A673 (cell line): Measurements from ENCODE around the gene GPLD1. TPM values are rescaled to one million over a fixed set of nuclear protein-coding genes. Genes with fewer than 3 reads are reported as not detected.

ENCODE experiments used
- BruUV-seq: library from RNA; stranded (reverse); fragments of 400-500 nt; replicated peaks from 2 replicates; lab custom pipeline; 2021; lab: Mats Ljungman, UMichigan
- CTCF ChIA-PET: fragments of 300-600 bp; sonication (Branson Sonifier 250); formaldehyde crosslinking; loops from one replicate; lab custom pipeline; 2022; ENCODE audit warnings: antibody characterized with exemption; lab: Charles Lee
- POLR2A ChIA-PET: fragments of 300-600 bp; sonication (Branson Sonifier 250); formaldehyde crosslinking; loops from one replicate; lab custom pipeline; 2022; ENCODE audit warnings: antibody characterized with exemption; ENCODE audit not compliant: low non-redundant PET; lab: Charles Lee
- DNase-seq: peaks from one replicate; pipeline ENCODE4 v3.0.0-alpha.2; 2015; ENCODE audit warnings: low spot score
- H3K27ac ChIP-seq: fragments of 200-600 bp; sonication (generic); 2 replicates; pipeline ENCODE4 v1.5.1; 2016; ENCODE audit warnings: mixed run types, low read depth, mild to moderate bottlenecking, mixed read lengths, antibody characterized with exemption, low read length; ENCODE audit not compliant: poor library complexity, severe bottlenecking
- H3K27me3 ChIP-seq: fragments of 200-600 bp; sonication (generic); replicated peaks from 2 replicates; pipeline ENCODE4 v1.6.1; 2017; ENCODE audit warnings: mixed run types, low read depth, mild to moderate bottlenecking, mixed read lengths, antibody characterized with exemption, low read length; ENCODE audit not compliant: insufficient read depth, poor library complexity
- H3K36me3 ChIP-seq: fragments of 200-600 bp; sonication (generic); 2 replicates; pipeline ENCODE4 v1.6.1; 2016; ENCODE audit warnings: mixed run types, mild to moderate bottlenecking, mixed read lengths, antibody characterized with exemption, low read length; ENCODE audit not compliant: insufficient read depth, poor library complexity, severe bottlenecking
- H3K4me1 ChIP-seq: fragments of 200-600 bp; sonication (generic); 2 replicates; pipeline ENCODE4 v1.6.1; 2017; ENCODE audit warnings: mixed run types, mild to moderate bottlenecking, mixed read lengths, antibody characterized with exemption, low read length; ENCODE audit not compliant: insufficient read depth, poor library complexity, severe bottlenecking
- H3K4me3 ChIP-seq: fragments of 200-600 bp; sonication (generic); 2 replicates; pipeline ENCODE4 v1.5.1; 2016; ENCODE audit warnings: low read depth, mixed run types, mild to moderate bottlenecking, mixed read lengths, low read length; ENCODE audit not compliant: poor library complexity, severe bottlenecking
- H3K9me3 ChIP-seq: fragments of 200-600 bp; sonication (generic); 2 replicates; pipeline ENCODE4 v1.6.1; 2016; ENCODE audit warnings: mixed run types, low read depth, mild to moderate bottlenecking, mixed read lengths, antibody characterized with exemption, low read length; ENCODE audit not compliant: poor library complexity, severe bottlenecking
- EZH2 ChIP-seq: fragments of 200-600 bp; sonication (generic); IDR thresholded peaks from 2 replicates; pipeline ENCODE4 v1.6.1; 2017; ENCODE audit warnings: borderline replicate concordance, low read depth, mild to moderate bottlenecking, mixed read lengths, antibody characterized with exemption, low read length; ENCODE audit not compliant: poor library complexity, severe bottlenecking
- intact Hi-C: fragments of 100-400 bp; cut with micrococcal nuclease; formaldehyde crosslinking; loops from one replicate; pipeline ENCODE4 v1.10.0; 2022; ENCODE audit not compliant: unreplicated experiment
- total RNA-seq: library from RNA; stranded (reverse); gene quantifications from 2 replicates; pipeline ENCODE4 v1.2.3, GENCODE V29; 2021
- TF ChIP-seq, protein P1 (sequence below): fragments of 300-800, 200-600 bp; sonication (generic); conservative IDR thresholded peaks from 2 replicates; pipeline ENCODE4 v1.5.1; 2017; ENCODE audit warnings: low read depth, mild to moderate bottlenecking, antibody characterized with exemption, low read length, moderate library complexity, mixed read lengths

The GPLD1 gene
- total RNA-seq, 1 experiment from 2014 or later = 1.1 TPM

DNA sequence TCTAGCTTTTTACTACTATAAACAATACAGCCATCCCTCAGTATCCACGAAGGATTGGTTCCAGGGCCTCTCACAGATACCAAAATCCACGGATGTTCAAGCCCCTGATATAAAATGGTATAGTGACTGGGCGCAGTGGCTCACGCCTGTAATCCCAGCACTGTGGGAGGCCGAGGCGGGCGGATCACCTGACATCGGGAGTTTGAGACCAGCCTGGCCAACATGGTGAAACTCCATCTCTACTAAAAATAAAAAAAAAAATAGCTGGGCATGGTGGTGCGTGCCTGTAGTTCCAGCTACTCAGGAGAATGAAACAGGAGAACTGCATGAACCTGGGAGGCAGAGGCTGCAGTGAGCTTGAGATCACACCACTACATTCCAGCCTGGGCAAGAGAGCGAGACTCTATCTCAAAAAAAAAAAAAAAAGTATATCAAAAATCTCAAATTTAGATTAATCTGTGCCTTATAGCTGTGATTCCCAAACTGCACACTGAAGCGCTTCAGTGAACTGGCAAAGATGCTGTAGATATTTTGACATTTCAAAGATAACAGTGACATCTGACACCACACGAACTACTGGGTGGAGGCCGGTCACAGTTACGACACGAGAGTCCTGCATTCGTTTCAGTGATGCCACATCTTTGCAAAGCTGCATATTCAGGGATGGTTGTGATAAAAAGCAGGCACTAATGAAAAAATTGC is 48.3 kb downstream of the GPLD1 start:
- POLR2A ChIA-PET = no interaction called here
- Histone ChIP-seq H3K4me3 (no peak overlapping the region), H3K27ac (no peak overlapping the region), H3K27me3 (no peaks in the 10 kb centered on the region), H3K9me3 (no peaks in the 10 kb centered on the region), H3K4me1 (no peaks in the 10 kb centered on the region), H3K36me3 (no peaks in the 10 kb centered on the region)
- no TSS peak for BruUV-seq
- CTCF ChIA-PET = no interaction called here
- DNase-seq = no peak
- no peak for TF ChIP-seq EZH2
- TF ChIP-seq, protein P1, sequence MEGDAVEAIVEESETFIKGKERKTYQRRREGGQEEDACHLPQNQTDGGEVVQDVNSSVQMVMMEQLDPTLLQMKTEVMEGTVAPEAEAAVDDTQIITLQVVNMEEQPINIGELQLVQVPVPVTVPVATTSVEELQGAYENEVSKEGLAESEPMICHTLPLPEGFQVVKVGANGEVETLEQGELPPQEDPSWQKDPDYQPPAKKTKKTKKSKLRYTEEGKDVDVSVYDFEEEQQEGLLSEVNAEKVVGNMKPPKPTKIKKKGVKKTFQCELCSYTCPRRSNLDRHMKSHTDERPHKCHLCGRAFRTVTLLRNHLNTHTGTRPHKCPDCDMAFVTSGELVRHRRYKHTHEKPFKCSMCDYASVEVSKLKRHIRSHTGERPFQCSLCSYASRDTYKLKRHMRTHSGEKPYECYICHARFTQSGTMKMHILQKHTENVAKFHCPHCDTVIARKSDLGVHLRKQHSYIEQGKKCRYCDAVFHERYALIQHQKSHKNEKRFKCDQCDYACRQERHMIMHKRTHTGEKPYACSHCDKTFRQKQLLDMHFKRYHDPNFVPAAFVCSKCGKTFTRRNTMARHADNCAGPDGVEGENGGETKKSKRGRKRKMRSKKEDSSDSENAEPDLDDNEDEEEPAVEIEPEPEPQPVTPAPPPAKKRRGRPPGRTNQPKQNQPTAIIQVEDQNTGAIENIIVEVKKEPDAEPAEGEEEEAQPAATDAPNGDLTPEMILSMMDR = no peak
- intact Hi-C loops = no loop called here

DNA sequence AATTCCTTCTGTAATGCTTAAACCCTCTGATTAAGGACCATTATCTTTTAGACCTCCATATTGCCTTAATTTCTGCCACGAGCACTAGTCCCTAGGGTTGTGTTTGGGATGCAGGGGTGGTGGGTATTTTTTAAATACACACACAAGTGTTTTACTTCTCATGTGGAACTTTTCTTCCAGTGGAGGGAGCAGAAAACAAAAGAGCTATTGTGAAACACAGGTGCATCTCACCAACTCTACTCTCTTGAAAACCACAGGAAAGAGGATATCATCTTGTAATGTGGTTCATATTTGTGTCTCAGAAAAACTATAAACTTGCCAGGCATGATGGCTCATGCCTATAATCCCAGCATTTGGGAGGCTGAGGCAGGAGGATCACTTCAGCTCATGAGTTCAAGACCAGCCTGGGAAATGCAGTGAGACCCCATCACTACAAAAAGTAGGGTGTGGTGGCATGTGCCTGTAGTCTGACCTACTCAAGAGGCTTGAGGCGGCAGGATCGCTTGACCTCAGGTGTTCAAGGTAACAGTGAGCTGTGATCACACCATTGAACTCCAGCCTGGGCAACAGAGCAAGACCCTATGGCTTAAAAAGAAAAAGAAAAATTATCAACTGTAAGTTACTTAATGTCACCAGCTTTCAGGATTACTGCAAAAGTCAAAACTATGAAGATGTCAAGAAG is 49.4 kb downstream of the GPLD1 start:
- CTCF ChIA-PET = no interaction called here
- Histone ChIP-seq H3K27me3 (no peaks in the 10 kb centered on the region), H3K27ac (no peak overlapping the region), H3K4me1 (no peaks in the 10 kb centered on the region), H3K4me3 (no peak overlapping the region), H3K9me3 (no peaks in the 10 kb centered on the region), H3K36me3 (no peaks in the 10 kb centered on the region)
- no peak for DNase-seq
- intact Hi-C loops = no loop called here
- BruUV-seq = no TSS peak
- TF ChIP-seq, protein P1 = no peak
- TF ChIP-seq EZH2 = no peak
- POLR2A ChIA-PET = no interaction called here

DNA sequence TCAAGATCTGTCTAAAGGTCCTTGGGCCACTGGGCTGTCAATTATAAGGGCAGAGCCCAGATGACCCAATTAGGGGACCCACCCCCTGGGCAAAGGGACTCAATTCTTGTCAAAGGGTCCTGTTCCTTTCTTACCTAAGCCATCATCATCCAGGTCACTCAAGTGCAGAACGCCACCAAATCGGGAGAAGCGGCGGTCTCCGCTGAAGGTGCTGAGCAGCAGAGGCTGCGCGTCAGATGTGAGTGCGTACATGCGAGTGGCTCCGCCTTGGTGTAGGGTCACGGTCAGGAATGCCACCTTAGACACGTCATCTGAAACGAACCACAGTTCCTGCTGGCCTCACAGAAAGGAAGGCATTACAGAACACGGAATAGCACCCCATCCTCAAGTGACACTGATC is 52.4 kb downstream of the GPLD1 start:
- POLR2A ChIA-PET = no interaction called here
- no peak for TF ChIP-seq EZH2
- TF ChIP-seq, protein P1 = no peak
- Histone ChIP-seq H3K9me3 (no peaks in the 10 kb centered on the region), H3K27me3 (no peaks in the 10 kb centered on the region), H3K4me3 (no peak overlapping the region), H3K27ac (no peak overlapping the region), H3K36me3 (no peaks in the 10 kb centered on the region), H3K4me1 (no peaks in the 10 kb centered on the region)
- CTCF ChIA-PET = no interaction called here
- intact Hi-C loops = no loop called here
- no TSS peak for BruUV-seq
- no peak for DNase-seq
